GM19238 (cell line): ENCODE measurements around the gene NBPF3.
"Not testable (repeated sequence)": the region's sequence is repeated elsewhere in the genome, so short reads cannot be mapped to it uniquely, and the experiment has no call there.

Experiments
- DNase-seq: peaks from one replicate; pipeline ENCODE4 v3.0.0; 2011; ENCODE audit warnings: low spot score; ENCODE audit not compliant: insufficient read length

NBPF3 gene

GRCh38 chr1:21518774-21519455 is 79.0 kb downstream of the NBPF3 start:
- DNase-seq = no peak

- DNase-seq = not testable (repeated sequence)
Measured at GRCh38 chr1:21519486-21520070, 79.6 kb downstream of the NBPF3 start.

GRCh38 chr1:21520899-21521716 is 81.2 kb downstream of the NBPF3 start:
- no peak for DNase-seq

DNA sequence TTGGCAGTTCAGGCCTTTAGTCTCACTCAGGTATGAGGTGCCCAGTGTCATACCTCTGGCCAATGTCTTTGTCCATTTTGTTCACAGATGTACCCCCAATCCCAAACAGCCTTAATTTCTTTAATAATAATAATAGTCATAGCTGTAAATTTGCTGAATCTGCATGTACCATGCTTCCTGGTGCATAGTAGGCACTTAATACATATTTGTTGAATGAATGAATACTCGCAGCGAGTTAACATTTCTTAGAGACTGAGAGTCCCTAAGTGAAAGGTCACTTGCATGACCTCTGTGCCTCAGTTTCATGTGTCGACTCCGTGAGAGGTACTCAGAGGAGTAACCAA is 81.8 kb downstream of the NBPF3 start:
- no peak for DNase-seq

DNA sequence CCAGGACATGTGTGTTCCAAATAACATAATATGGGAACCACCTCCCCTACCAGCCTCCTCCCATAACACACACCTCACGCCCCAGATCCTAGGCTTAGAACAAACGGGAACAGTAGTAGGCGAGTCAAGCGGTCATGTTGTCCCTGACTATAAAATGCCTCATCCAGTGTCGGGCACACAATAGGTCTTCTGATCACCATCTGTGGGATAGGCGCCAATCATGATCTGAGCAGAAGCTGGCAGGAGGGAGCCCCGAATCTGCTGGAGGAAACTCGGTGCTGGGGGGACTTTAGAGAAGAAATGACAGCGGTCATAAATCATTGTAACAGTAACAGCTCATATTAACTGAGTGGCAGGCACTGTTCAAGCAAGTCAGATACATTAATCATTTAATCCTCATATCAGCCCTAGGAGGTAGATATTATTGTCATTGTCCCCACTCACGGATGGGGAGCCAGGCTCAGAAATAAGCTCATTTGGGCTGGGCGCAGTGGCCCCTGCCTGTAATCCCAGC is 82.6 kb downstream of the NBPF3 start:
- no peak for DNase-seq

- DNase-seq = no peak
Measured at GRCh38 chr1:21523297-21523813, 83.4 kb downstream of the NBPF3 start.

- DNase-seq = no peak
Measured at GRCh38 chr1:21524220-21524619, 84.3 kb downstream of the NBPF3 start.

- DNase-seq = no peak
Measured at GRCh38 chr1:21524686-21525339, 84.9 kb downstream of the NBPF3 start.

DNA sequence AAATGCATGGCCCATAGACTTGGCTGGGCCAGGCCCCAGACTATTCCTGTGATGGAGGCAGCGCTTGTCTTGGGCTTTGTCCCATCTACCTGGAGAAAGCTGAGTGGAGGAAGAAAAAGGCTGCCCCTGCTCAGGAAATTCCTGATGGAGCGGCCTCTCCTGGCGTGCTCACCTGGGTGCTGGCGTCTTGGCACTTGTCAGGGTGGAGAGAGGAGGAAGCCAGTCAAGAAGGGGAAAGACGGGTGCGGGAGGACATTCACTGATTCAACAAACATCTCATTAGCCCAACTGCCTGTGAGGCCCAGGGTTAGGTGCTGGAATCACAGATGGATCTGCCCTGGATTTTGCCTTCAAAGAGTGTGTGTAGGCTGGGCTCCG is 85.4 kb downstream of the NBPF3 start:
- DNase-seq = no peak

DNA sequence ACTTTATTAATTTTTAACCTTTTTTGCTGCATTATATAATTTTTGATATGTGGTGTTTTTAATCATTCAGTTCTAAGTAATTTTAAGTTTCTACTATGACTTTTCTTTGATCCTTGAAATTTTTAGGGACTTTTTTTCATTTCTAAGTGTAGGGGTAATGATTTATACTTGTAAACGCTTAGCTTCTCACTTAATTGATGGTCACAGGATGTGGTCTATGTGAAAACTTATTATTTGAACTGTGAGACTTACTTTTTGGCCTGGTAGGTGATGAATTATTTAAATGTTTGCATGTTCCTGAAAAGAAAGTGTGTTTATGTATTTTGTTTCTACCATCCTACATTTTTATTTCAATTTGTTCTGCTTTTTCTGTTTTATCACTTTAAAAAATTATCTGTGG is 86.5 kb downstream of the NBPF3 start:
- DNase-seq = no peak

GRCh38 chr1:21530368-21531016 is 90.6 kb downstream of the NBPF3 start:
- no peak for DNase-seq

- no peak for DNase-seq
Measured at GRCh38 chr1:21531241-21531640, 91.3 kb downstream of the NBPF3 start.

- DNase-seq = no peak
Measured at GRCh38 chr1:21532496-21532895, 92.6 kb downstream of the NBPF3 start.

GRCh38 chr1:21532992-21533534 is 93.1 kb downstream of the NBPF3 start:
- no peak for DNase-seq

DNA sequence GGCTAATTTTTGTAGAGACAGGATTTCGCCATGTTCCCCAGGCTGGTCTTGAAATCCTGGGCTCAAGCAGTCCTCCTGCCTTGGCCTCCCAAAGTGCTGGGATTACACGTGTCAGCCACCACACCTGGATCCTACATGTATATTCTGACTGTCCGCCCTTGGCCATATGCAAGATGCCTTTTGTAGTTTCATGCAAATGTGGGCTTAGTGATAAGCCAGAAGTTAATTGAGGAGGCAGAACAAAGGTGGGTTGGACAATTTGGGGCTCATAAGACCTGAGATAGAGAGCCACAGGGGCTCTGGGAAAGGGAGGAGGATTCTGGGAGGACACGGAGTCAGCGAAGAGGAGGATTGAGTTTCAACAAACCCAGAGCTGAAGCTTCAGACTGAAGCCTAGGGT is 94.2 kb downstream of the NBPF3 start:
- no peak for DNase-seq
